ENCODE data around the gene LNPEP. TPM values are rescaled to one million over a fixed set of nuclear protein-coding genes. Genes with fewer than 3 reads are reported as not detected.
A peak's percentile ranks its signal among the peaks of the same experiment; 100 is the strongest.

LNPEP gene
- total RNA-seq, 1 experiment from 2014 or later: 85.5 TPM

- H3K27me3 Mint-ChIP-seq (ENCODE audit: unreplicated experiment): no peaks in the 10 kb centered on the region
- CTCF ChIA-PET: interaction anchor here (0.6 to 1.0 kb wide), 7 partner anchors 10 to 1931 kb away, joined by 3 to 10 read pairs (median 5); no protein-coding TSS in a partner anchor
- peaks cover 42% of the 10 kb centered on the region for H3K36me3 Mint-ChIP-seq (ENCODE audit: insufficient read depth, unreplicated experiment)
- BruUV-seq (replicated peaks): no TSS peak
- DNase-seq: peak; percentile 56
- peaks cover 34% of the 10 kb centered on the region for H3K4me1 Mint-ChIP-seq (ENCODE audit: low read depth, unreplicated experiment)
- H3K4me3 Mint-ChIP-seq (ENCODE audit: low read depth, unreplicated experiment): peak overlapping the region; percentile 78
- H3K9me3 Mint-ChIP-seq (ENCODE audit: low read depth, unreplicated experiment): no peaks in the 10 kb centered on the region
- peak overlapping the region; percentile 93 for H3K27ac Mint-ChIP-seq (ENCODE audit: unreplicated experiment)
- TF ChIP-seq, protein P1, sequence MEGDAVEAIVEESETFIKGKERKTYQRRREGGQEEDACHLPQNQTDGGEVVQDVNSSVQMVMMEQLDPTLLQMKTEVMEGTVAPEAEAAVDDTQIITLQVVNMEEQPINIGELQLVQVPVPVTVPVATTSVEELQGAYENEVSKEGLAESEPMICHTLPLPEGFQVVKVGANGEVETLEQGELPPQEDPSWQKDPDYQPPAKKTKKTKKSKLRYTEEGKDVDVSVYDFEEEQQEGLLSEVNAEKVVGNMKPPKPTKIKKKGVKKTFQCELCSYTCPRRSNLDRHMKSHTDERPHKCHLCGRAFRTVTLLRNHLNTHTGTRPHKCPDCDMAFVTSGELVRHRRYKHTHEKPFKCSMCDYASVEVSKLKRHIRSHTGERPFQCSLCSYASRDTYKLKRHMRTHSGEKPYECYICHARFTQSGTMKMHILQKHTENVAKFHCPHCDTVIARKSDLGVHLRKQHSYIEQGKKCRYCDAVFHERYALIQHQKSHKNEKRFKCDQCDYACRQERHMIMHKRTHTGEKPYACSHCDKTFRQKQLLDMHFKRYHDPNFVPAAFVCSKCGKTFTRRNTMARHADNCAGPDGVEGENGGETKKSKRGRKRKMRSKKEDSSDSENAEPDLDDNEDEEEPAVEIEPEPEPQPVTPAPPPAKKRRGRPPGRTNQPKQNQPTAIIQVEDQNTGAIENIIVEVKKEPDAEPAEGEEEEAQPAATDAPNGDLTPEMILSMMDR (IDR thresholded peaks at IDR 0.05; ENCODE audit: unreplicated experiment): no peak
- intact Hi-C loops (cut with micrococcal nuclease; ENCODE audit: unreplicated experiment): loop anchor here (5.0 kb wide), 2 partner anchors 129 to 226 kb away; partner anchors contain the start of gene ERAP1
Measured at GRCh38 chr5:96936431-96937320, 796 bp downstream of the LNPEP start.

- Mint-ChIP-seq H3K4me3 (ENCODE audit: low read depth, unreplicated experiment) (no peak overlapping the region), H3K4me1 (ENCODE audit: low read depth, unreplicated experiment) (peaks cover 38% of the 10 kb centered on the region), H3K27me3 (ENCODE audit: unreplicated experiment) (no peaks in the 10 kb centered on the region), H3K27ac (ENCODE audit: unreplicated experiment) (no peak overlapping the region), H3K9me3 (ENCODE audit: low read depth, unreplicated experiment) (no peaks in the 10 kb centered on the region), H3K36me3 (ENCODE audit: insufficient read depth, unreplicated experiment) (peaks cover 25% of the 10 kb centered on the region)
- DNase-seq: no peak
- TF ChIP-seq, protein P1 (IDR thresholded peaks at IDR 0.05; ENCODE audit: unreplicated experiment): no peak
- CTCF ChIA-PET: no interaction called here
- no TSS peak for BruUV-seq (replicated peaks)
- intact Hi-C loops (cut with micrococcal nuclease; ENCODE audit: unreplicated experiment): no loop called here
Measured at GRCh38 chr5:96940586-96940985, 4.7 kb downstream of the LNPEP start.

GRCh38 chr5:96941140-96941539 is 5.3 kb downstream of the LNPEP start:
- Mint-ChIP-seq H3K36me3 (ENCODE audit: insufficient read depth, unreplicated experiment) (peaks cover 19% of the 10 kb centered on the region), H3K27ac (ENCODE audit: unreplicated experiment) (no peak overlapping the region), H3K4me1 (ENCODE audit: low read depth, unreplicated experiment) (peaks cover 43% of the 10 kb centered on the region), H3K4me3 (ENCODE audit: low read depth, unreplicated experiment) (no peak overlapping the region), H3K27me3 (ENCODE audit: unreplicated experiment) (no peaks in the 10 kb centered on the region), H3K9me3 (ENCODE audit: low read depth, unreplicated experiment) (no peaks in the 10 kb centered on the region)
- TF ChIP-seq, protein P1 (IDR thresholded peaks at IDR 0.05; ENCODE audit: unreplicated experiment): no peak
- intact Hi-C loops (cut with micrococcal nuclease; ENCODE audit: unreplicated experiment): no loop called here
- BruUV-seq (replicated peaks): no TSS peak
- DNase-seq: no peak
- CTCF ChIA-PET: no interaction called here

- TF ChIP-seq, protein P1 (IDR thresholded peaks at IDR 0.05; ENCODE audit: unreplicated experiment): no peak
- intact Hi-C loops (cut with micrococcal nuclease; ENCODE audit: unreplicated experiment): no loop called here
- no peak overlapping the region for H3K27ac Mint-ChIP-seq (ENCODE audit: unreplicated experiment)
- H3K4me3 Mint-ChIP-seq (ENCODE audit: low read depth, unreplicated experiment): no peak overlapping the region
- no peaks in the 10 kb centered on the region for H3K27me3 Mint-ChIP-seq (ENCODE audit: unreplicated experiment)
- H3K36me3 Mint-ChIP-seq (ENCODE audit: insufficient read depth, unreplicated experiment): peaks cover 10% of the 10 kb centered on the region
- no TSS peak for BruUV-seq (replicated peaks)
- peaks cover 47% of the 10 kb centered on the region for H3K4me1 Mint-ChIP-seq (ENCODE audit: low read depth, unreplicated experiment)
- DNase-seq: no peak
- CTCF ChIA-PET: no interaction called here
- H3K9me3 Mint-ChIP-seq (ENCODE audit: low read depth, unreplicated experiment): no peaks in the 10 kb centered on the region
Measured at GRCh38 chr5:96942078-96942477, 6.2 kb downstream of the LNPEP start.
